NCI-H1930 (cell line): ENCODE data around the gene VSTM4.

Experiments
- DNase-seq, 2 experiments: peaks; one replicate each; lab custom pipeline; 2025; lab: John Stamatoyannopoulos, UW

Gene VSTM4

DNA sequence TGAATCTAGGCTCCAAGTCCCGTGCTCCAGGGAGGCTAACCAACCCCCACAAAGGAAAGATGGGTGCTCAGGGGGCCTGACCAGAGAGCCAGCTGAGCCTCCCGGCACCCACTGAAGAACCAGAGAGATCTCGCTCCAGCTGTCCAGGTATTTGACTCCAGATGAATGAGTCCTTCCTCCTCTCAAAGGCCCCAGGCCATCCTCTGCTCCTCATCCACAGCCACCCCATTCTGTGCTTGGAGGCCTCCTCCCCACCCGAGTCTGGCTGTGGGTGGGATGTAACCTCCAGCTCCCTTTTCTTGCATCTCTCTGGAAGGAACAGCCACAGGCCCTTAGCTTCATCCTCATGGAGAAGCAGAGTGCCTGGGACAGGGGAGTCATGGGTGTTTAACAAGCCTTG, 44.6 kb downstream of the VSTM4 start:
- no peak for DNase-seq

DNA sequence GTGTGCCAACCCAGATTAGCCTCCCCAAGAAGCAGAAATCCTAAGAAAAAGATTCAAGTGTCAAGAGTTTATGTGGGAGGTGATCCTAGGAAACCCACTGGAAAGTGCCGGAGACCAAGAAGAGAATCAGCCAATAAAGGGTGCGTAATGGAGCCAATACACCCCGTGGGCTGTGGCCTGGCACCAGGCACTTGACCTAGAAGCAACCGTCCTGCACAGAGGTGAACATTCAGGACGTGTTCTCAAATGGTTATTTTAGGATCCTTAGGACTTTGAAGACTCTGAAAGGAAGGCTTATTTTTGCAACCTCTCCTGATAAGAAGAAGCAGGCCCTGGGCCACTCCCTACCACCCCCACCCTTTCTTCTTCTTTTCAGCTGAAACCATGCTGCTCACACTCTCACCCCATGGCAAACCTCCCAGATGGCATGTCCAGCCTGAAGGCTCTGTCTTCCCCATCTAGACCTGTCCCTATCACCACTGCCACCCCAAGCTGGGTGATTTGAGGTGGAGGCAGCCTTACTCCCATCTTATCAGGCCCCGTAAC, 46.6 kb downstream of the VSTM4 start:
- DNase-seq = no peak

DNA sequence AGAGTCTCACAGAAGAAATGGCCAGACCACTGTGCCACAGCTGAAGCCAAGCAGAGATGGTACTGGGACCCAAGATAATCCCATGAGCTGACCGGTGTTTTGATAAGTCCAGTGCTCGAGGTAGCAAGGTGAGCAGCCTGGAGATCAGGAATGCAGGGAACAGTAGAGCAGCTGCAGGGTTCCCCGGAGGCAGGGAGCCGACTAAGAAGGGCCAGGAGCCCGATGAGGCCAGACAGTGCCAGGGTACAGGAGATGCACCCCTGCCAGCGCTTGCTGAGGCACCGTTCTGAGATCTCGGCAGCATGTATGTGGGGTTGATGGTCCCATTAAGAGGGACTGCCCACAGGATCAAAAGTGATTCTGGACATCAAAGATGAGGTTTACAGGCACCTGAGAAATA, 47.1 kb downstream of the VSTM4 start:
- no peak for DNase-seq

- no peak for DNase-seq
Measured at GRCh38 chr10:49066944-49067730, 48.2 kb downstream of the VSTM4 start.

GRCh38 chr10:49062229-49062628, 53.1 kb downstream of the VSTM4 start:
- DNase-seq = no peak

GRCh38 chr10:49061667-49062066, 53.7 kb downstream of the VSTM4 start:
- DNase-seq = no peak

DNA sequence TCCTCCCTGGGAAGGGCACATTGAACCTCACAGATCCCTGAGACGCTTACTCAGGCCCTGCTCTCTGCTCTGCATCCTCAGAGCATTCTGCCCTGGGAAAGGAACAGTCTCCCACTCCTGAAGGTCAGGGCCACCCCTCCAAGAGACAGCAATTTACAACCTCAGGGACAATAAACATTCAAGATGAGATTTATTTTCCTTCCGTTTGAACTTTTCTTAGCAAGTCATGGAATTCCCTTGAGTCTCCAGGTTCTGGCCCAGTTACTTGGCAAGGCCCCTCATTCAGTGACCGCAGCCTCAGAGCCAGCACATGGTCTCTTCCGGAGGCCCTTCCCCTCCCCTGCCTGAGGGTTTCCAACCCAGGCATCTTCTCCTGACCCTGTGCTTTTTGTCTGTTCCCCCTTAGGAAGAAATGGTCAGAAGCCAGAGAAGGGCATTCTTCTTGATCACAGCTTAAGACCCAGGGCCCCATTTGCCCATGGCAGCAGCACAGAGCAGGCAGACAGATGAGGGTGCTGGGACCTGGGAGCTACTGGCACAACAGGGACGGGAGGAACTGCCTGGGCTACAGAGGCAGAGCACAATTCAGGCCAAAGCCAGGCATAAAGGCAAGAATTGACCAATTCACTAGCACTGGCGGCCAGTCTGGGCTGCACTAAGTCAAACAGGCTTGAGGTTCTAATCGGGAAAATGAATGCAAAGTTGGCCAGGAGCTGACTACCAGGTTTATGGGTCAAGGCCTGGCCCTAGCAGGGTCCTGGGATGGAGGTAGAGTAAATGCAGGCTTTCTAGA, 56.7 kb downstream of the VSTM4 start:
- DNase-seq = no peak

DNA sequence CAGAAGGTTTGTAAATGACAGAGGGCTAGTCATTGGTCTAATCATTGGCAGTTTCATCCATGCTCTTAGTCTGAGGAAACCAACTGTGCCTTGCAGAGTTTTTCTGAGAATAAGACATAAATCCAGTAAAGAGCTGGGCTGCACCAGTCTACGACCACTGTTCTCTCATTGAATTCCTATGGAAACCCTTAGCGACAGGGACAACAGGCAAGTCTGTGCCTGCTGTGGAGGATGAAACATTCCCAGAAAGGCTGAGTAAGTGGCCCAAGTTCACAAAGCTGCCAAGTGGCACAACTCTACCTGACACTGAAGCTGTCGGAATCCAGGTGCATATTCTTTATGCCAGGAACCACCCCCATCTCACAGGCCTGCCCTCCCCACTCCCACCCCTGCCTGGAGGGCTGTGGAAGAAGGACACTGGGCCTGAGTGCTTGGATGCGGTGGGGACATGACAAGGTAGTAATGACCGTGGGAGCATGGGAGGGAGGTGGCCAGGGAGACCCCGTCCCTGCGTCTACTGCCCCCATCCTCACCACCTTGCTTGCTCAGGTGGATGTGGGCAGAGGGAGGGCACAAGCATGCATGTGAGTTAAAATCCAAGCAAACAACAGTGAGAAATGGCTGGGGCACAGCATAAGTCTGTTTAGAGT, 58.0 kb downstream of the VSTM4 start:
- no peak for DNase-seq

DNA sequence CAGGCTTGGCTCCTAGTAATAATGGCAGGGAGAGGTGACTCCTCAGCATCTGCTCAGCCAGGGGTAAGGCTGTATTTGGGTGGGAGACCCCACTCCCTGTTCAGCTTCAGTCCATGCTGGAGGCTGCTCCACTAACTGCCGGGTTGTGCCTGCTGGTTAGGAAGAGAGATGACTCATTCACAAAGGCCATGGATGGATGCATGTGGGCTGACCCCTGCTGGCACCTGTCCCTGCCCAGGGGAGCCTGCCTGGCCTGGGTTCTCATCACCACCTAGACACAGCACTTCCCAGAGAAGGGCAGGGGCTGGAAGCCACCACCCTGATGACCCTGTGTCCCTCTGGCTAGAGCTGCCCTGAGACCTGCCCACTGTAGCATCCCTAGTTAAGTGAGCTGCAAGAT, 59.0 kb downstream of the VSTM4 start:
- DNase-seq = no peak

DNA sequence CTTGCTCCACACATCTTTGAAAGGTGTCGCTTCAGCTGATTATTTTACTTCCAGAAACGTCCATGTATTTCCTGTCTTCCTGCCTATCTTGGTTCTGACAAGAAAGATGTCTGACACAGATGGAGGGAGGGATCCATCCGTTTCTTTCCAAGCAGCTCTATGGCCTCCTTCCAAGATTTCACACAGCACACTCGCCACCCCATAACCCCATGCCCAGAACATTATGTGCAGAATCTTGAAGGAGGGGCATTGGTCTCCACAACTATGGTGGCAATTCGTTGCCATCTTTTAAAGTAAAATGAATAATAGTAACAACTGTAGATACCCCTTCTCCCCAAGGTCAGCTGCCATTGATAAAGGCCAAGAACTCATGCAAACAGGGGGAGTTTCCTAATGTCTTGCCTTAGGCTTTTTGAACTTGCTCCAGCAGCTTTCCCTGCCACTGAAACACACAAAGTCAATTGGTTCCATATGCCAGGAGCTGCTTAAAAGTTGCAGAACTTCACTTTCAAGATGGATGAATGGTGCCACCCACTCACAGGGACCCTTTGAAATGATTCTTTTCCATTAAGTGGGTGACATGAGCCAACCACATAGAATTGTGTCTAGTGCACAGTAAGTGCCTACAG, 60.0 kb downstream of the VSTM4 start:
- no peak for DNase-seq

GRCh38 chr10:49054753-49055152, 60.6 kb downstream of the VSTM4 start:
- no peak for DNase-seq

- DNase-seq = no peak
Measured at GRCh38 chr10:49053998-49054692, 61.2 kb downstream of the VSTM4 start.

DNA sequence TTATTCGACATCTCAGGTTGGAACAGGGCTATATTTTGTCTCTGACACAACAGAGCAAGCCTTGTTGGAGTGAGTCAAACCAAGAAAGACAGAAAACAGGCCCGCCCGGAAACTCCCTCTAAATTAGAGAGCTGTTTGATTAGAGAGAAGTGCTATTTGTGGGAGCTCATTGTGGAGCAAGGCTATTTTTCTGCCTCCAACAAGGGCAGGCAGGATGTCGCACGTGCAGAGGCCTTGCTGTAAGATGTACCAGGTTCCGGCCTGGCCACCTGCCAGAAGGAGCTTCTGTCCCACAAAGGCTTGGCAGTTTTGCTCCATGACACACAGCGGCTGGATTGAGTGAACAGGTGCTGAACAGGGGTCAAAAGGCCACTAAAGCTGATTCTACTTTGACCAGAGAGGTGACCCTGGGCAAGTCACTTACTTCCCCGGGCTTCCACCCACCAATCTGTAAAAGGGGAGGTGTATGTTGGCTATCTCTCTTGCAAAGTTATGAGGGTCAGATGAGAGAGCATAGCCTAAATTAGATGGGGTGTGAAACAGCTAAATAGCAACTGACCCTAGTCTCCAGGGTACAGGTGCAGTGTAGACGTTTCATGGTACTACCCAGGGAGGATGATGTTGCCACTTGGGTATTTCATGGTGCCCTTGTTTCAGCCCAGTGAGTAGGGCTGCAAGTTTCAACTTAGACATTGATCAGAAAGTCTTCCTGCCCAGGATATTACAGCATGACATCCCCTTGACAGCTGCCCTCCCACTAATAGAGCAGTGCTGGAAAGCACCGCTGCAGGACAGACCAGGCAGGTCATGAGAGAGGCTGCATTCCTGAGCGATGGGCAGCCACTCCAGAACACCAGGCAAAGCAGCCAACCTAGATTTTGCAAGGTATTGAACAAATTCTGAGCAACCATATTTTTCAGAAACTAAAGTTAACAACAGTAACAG, 62.0 kb downstream of the VSTM4 start:
- DNase-seq = no peak

DNA sequence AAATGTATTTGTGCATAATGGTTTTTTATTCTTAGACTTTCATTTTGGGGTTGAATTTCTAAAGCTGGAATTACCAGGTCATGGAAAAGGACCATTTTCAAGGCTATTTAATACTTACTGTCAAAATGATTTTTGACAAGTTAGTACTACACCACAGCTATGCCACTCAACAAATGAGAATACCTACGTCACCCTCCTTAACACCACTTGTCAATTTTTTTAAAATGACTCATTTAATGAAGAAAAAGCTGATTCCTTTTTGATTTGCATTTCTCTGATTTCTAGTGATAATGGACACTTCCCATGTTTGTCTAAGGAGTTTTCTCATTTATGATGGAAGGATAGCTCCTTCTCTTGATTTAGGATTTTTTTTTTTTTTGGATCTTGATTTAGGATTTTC, 63.3 kb downstream of the VSTM4 start:
- DNase-seq = no peak

- no peak for DNase-seq
Measured at GRCh38 chr10:49050906-49051305, 64.4 kb downstream of the VSTM4 start.

DNA sequence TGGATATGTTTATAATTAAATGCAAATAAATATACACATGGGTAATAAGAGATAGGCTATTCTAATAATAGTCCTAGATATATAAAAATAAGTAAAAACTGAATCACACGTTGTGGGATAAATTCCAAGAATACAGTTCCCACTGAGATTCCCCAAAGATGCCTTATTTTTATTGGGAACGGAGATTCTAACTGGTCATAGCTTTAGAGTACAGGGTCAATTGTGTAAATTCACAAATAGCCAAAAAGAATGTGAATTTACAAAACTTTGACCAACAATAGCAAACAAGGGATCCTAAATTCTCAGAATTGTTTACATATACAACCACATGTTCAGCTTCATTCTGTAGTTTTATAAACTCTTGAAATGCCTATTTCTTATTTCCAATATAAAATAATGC, 65.0 kb downstream of the VSTM4 start:
- DNase-seq = no peak

DNA sequence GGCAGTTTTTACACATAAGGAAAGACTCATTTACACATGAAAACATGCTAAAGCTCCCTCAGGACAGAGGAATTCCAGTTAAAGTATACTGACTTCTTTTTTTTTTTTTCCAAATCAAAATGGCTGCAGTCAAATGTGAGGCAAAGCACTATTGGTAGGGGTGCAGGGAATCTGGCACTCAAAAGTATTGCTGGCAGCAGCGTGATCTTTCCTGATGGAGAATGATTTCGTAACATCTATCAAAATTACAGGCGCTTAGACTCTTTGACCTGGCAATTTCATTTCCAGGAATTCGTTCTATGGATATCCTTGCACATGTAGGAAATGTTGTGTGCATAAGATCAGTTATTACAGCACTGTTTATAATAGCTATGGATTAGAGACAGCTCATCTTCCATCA, 65.7 kb downstream of the VSTM4 start:
- no peak for DNase-seq

GRCh38 chr10:49047128-49047639, 68.1 kb downstream of the VSTM4 start:
- no peak for DNase-seq

GRCh38 chr10:49044293-49045193, 70.8 kb downstream of the VSTM4 start:
- DNase-seq = no peak
